GM19351 (cell line): ENCODE data around the gene C8B.
A peak's percentile ranks its signal among the peaks of the same experiment; 100 is the strongest.

Experiments used
- ATAC-seq: cut with Tn5 transposase; IDR thresholded peaks from one replicate; pipeline ENCODE4 v1.9.1; 2021; ENCODE audit warnings: mild to moderate bottlenecking, moderate library complexity; ENCODE audit not compliant: unreplicated experiment

Gene C8B

DNA sequence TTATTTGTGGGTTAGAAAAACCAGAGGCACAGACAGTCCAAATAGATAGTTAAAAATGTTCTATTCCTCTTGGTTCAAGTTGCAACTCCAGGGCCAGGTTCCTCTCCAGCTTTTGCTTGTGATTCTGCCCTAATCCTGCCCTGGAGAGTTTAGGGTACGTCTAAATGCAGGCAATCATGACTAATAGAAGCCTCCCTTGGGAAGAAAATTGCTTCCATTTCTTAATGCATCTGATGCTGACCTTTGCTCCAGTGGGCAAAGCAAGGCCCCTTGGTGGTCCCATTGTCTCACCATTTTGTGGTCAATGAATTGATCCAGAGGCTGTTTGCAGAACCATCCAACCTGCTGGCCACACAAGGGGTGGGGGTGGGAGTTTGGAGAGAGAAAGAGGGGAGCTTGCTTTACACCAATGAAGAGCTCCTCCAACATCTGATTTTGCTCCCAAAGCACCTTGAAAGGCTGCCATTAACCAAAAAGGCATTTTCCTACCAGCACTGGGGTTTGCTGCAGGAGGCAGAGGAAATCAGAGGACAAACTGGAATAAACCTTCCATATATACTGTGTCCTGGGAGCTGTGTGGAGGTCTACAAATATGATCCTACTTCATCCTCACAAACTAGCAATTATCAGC lies 31.3 kb downstream of the C8B start:
- ATAC-seq = no peak

DNA sequence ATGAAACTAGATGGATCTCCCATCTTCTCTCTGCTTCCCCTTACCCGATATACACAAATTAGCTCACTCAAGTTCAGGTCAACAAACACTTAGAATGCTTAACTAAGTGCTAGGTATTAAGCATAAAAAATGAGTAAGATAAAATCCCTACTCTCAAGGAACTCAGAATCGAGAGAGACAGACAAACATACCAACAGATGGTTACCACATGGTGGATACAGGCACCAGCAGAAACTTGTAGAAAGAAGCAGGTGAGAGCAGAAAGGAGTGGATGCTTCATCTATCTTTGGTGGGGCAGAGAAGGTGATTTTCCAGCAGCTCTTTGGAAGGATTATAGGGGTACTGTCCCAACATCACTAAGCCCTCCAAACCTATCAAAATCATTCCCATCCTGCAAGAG lies 32.2 kb downstream of the C8B start:
- no peak for ATAC-seq

DNA sequence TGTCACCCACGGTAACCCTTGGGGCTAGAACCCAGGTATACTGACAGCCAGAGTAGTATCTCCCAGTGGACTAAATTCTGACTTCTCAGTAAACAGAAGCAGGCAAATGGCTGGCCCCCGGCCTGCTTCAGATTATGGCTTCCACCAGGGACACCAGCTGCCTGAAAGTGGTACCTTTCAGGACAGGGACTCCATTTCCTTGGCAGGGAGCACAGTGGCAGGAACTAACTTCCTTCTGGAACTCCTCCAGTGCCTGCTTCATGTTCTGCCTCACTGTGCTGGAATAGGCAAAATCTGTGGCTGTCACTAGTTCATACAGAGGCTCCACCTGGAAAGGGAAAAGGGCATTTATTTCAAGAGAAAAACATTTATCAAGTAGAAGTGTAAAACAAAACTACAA lies 32.7 kb downstream of the C8B start:
- ATAC-seq = no peak

DNA sequence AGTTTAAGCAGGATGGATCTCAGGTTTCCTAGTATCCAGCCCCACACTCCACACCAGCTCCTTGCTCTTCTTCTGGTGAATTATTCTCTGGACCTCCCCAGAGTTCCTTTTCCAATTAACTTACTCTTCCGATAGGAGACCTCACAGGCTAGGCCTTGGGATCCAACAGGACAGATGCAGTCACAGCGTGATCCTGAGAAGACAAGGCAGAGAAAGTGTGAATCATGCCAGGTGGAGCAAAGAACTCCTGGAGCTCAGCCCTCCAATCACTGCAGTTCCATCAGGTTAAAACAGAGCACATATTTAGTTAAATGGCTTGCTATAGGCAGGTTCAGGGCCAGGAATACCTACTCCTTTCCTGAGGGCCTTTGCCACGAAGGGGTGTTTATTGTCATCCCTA lies 34.1 kb downstream of the C8B start:
- no peak for ATAC-seq

DNA sequence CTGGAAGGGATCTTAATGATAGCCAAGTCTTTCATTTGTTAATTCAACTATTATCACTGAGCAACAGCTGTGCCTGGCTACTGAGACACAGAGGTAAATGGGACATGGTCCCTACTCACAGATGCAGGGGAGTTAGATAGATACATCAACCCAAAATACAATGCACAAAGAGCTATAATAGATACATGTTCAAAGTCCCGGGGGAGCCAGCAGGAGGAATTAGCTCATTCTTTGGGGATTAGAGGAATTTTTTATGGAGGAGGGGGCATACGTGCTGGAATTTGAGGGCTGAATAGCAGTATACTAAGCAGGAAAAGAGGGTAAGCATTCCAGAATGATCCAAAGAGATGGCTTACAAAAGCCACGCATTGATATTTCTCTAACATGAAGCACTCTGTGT lies 34.6 kb downstream of the C8B start:
- no peak for ATAC-seq

DNA sequence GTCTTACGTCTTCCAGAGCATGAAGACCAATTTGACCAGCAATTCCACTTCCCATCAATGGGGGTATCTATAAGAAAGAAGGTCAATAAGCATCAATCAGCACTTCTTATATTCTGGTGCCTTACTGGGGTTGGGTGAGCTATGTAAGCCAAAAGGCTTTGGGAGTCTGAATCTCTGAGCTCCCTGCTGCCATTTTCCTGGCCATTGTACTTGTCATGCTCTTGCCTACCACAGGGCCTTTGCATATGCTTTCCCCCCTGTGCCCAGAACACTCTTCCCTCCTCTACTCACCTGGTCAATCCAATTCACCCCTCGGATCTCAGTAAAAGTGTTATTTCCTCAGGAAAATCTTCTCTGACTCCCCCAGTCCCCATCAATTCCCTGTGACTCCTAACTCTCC lies 36.3 kb downstream of the C8B start:
- ATAC-seq = no peak

DNA sequence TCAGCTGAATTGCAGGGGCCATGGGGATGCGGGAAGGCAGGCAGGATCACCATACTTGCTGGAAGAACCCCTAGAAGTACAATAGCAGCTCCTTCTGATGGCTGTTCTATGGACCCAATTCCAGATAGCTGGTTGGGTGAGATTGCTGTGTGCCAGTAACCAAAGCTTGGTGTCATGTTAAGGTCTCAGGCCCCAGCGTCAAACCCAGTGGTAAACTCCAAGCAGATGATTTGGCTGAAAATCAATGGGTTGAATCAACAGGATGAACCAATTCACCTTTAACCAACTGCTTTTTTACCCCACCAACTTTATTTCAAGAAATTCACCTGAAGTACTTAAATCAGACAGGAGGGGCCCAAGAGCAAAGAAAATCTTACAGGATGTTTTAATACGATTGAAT lies 37.8 kb downstream of the C8B start:
- no peak for ATAC-seq

DNA sequence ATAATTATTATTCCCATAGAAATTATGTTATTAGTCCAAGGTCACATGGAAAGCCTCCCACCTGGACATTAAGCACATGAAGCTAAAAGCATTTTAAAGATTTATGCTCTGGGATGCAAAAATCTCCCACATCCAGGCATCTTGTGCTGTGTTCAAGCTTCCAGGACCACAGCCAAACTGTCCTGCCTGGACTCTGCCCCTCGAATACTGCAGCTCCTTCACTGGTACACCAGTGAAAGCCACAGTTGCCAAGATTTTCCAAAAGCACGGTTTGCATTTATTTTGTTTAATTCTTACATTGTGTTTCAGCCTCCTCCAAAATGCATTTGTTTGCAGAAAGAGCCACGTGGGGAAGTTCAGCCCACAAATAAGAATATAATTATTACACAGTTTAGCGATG lies 38.6 kb downstream of the C8B start:
- no peak for ATAC-seq

DNA sequence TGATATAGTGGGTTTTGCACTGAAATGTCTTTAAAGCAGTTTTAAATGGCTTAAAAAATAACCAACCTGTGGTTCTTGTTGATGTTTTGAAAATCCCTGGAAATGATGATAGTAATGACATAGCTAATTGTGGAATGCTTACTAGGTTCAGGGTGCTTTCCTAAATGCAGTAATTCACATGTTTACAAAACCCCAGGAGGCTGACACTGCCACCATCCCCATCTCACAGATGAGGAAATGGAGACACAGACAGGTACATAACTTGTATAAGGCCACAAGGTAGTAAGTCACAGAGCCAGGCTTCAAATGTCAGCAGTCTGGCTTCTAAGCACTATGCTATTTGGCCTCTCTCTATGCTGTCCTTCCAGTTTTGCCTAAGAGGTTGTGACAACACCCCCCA lies 40.6 kb downstream of the C8B start:
- no peak for ATAC-seq

DNA sequence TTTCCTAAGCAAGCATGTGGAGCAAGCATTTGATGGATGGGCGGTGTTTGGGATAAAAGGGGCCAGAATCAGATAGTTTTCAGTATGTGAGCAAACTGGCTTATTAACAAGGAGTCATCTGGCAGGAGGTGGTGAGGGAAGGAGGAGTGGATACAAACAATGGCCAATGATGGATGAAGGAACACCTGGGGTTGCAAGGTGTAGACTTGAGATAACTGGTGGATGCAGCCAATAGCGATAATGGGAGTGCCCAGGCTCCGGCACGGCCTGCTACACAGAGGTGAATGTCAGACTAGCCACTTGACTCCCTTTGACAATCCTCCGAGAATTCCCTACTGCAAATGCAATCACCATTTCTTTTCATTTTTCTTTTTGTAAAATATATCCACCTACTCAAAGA lies 41.7 kb downstream of the C8B start:
- no peak for ATAC-seq

DNA sequence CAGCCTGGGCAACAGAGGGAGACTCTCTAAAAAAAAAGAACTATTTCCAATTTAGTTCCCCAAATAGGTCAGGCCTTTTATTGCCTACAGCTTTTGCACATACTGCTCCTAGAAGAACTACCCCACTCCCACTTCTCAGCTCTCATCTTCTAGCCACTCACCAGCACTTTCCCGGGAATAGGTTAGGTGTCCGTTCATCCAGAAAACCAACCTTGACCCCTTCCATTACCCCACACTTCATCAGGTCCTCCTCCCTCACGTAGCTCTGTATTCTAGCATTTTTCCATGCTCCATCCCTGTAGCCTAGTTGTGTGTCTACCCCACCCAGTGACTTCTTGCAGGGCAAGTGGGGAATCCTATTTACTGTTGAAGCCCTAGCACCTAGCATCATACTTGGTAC lies 42.6 kb downstream of the C8B start:
- no peak for ATAC-seq

DNA sequence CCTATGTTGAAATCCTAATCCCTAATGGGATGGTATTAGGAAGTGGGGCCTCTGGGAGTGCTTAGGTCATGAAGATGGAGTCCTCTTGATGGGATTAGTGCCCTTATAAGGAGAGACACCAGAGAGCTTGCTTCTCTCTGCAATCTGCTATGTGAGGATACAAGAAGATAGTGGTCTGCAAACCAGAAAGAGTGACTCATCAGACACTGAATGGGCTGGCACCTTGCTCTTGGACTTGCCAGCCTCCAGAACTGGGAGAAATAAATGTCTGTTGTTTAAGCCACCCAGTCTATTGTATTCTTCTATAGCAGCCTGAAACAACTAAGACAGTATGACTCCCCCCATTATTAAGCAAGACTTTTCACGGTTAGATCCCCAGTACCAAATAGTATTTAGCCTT lies 43.3 kb downstream of the C8B start:
- no peak for ATAC-seq

DNA sequence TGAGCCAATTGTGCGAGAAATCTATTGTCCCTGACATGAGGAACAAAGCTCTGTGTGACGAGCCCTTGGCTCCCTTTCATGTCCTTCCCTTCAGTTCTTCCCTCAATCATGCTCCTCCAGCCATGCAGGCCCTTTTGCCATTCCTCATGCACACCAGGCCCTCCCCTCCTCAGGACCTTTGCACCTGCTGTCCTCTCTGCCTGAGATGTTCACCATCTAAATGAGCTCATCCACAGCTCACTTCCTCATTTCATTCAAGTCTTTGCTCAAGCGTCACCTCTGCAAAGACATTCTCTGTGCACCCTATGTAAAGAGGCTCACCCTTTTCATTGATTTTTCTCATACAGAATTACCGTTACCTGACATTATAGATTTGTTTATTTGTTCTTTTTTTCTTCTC lies 43.7 kb downstream of the C8B start:
- peak; percentile 72 for ATAC-seq

DNA sequence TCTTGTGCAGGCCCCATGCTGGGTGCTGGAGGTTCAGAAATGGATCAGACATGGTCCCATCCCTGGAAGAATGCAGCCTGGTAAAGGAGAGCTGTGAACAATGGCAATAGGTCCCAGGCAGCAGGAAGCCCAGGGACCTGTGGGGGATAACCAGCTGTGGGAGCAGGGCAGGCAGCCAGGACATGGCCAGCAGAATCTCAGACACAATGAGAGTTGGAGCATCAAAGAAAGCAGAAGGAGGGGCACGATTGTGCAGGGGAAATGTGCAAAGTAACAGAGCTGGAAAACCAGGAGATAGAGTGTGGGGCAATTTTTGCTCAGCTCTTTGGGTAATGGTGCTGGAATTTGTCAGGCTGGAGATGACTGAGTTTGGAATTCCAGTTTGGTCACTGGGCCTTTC lies 44.3 kb downstream of the C8B start:
- no peak for ATAC-seq

DNA sequence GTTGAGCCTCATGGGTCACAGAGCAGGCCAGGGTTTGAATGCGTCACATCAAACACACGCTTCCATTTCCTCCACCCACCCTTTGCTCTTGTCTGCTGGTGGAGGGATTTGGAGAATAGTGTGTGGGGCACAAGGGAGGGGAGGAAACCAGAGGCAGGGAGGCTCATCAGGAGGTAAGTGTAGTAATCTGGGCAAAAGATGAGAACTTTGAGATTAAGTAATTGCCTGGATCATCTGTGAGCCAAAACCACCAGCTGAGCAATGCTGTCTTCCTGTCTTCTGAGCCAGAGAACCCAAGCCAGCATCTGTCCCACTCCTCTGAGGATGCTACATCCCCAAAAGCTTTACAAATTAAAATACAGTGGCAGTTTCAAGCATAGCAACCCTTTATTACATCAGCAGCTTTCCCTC lies 45.2 kb downstream of the C8B start:
- no peak for ATAC-seq

DNA sequence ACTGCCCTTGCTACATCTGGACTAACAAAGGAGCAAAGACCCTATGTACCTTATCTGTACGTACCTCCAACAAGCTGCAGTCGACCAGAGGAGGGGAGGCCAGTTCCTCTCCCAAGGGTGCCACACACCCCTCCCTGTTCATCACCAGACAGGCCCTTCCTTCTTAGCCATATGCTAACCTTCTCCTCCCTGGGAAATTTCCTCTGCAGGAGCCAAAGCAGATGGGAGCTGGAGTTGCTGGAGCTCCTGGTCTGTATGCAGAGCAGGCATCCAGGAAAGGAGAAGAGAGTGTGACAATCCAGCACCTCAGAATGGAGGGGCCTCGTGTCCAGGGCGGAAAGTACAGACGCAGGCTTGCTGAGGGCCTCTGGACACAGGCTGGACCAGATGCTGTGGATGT lies 48.5 kb downstream of the C8B start:
- ATAC-seq = no peak

DNA sequence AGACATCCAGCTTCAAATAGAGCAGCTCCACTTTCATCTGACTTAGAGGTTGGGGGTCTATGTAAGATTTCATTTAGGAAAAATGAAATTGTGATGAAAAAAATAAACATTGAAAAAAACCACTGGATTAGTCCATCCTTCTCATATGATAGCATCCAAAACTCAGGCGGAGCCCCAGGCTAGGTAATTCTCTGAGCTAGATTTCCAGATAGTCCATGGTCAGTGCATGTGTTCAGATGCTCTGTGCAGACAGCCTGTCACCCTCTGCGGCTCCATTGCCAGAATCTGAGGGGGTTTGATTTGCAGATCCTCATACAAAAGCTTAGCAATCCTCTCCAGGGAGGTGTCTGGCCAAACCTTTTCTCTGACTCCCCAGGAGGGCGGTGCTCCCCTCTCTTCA lies 49.2 kb downstream of the C8B start:
- ATAC-seq = no peak

DNA sequence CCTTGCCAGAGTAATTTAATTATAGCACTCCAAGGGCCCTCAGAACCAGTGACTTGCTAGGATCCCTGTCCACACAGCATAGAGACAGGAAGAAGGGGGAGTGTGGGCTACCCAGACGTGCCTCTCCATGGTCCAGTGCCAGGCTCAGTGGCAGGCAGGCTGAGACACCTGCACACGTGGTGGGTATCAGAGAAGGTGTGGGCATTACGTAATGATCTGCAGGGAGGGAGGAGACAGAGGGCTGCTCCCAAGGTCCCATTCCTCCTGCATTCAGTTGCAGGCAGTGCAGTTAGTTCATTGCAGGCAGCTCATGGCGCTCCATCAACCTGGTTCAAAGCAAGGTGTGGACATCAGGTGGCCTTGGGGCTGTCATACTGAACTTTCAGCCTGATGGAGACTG lies 49.9 kb downstream of the C8B start:
- ATAC-seq = no peak

DNA sequence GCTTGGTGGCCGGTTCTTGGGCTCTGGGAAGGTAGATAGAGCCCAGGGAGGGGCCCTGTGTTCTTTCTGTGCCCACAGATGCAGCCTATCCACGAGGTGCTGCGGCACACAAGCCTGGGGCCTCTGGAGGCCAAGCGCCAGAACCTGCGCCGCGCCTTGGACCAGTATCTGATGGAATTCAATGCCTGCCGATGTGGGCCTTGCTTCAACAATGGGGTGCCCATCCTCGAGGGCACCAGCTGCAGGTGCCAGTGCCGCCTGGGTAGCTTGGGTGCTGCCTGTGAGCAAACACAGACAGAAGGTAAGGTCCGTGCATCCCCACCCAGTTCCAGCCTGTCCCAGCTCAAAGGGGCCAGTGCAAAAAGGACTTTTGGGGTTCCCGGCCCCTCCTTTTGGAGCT lies 53.5 kb downstream of the C8B start:
- ATAC-seq = no peak

DNA sequence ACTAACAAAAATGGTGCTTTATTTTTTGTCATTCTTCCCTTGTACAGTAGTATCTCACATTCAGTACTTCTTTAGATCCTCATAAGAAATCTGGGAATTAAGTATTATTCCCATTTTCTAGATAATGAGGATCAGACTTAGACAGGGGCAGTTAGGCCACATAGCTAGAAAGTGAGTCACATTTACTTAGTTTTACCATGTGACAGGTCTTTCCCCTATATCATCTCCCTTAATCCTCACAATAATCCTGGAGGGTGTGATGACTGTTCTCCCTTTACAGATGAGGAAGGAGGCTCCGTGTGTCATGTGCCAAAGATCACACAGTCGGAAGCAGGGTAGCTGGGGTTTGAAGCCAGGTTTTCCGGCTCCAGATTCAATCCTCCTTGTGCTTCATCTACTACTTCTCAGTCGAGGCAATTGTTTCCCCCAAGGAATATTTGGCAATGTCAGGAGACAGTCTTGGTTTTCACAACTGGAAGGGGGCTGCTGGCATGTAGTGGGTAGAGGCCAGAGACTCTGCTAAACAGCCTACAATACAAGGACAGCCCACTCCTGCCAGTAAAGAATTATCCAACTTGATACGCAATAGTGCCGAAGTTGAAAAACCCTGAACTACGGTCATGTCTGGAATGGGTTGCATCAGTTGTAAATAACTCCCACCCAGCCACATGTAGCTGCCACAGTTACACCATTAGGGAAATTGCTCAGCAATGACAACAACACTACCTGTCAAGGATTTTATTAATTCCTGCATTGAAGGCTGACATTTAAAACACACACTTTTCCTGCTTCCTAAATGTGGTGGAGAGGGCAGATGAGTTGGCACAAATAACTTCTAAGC lies 54.5 kb downstream of the C8B start:
- no peak for ATAC-seq

DNA sequence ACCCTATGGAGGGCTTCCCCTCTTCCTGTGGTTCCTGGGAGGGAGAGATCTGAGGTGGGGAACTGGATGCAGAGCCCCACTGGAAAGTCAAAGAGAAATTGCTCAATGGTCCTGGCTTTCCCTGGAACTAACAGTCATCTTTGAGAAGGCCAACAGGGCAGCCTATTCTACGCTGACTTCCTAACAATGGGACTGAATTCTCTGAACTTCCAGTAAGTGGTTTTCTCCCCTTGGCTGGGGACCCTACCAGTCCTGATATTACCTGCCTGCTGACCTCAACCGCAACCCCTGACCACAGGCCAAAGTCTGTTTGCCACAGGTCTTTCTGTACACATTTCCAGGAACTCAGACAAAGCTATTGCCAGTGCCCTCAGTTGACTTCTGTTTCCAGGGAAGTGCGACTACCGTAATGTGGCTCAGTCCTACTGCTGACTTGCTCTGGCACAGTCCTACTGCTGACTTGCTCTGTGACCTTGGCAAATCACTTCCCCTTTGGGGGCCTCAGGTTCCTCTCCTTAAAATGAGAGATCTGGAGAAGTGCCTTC lies 55.3 kb downstream of the C8B start:
- no peak for ATAC-seq

DNA sequence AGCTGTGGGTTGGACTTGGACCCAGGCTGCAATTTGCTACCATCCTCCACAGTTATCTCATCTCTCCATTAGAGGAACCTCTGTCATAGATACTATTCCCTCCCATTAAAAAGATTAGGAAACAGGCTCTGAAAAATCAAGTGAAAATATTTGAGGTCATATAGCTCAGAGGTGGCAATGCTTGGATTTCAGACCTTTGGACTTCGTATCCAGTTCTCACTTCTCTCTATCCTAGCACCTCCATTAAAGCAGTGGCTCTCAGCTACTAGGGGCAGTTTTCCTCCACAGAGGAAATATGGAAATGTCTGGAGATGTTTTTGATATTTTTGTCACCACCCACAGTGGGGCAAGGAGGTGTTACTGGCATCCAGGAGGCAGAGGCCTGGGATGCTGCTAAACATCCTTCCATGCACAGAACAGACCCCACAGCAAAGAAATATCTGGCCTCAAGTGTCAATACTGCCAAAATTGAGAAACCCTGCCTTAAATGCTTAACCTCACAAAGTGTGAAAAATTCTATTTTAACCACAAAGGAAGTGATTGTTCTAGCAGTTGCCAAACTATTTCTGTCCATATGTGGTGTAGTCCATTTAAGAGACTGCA lies 57.1 kb downstream of the C8B start:
- ATAC-seq = no peak
